Colonic mucosa (tissue), 4 donors: Measurements from ENCODE around the gene EXOC4. TPM values are rescaled to one million over a fixed set of nuclear protein-coding genes. Genes with fewer than 3 reads are reported as not detected.
"Not testable (repeated sequence)": the region's sequence is repeated elsewhere in the genome, so short reads cannot be mapped to it uniquely, and the experiment has no call there.

Experiments used
- DNase-seq: peaks from one replicate; pipeline ENCODE4 v3.0.0-alpha.2; 2020
- H3K27ac ChIP-seq: fragments of 200-600 bp; one replicate; pipeline ENCODE4 v1.8.0; 2021
- H3K27me3 ChIP-seq: fragments of 200-600 bp; one replicate; pipeline ENCODE4 v1.8.0; 2021
- H3K36me3 ChIP-seq: fragments of 200-600 bp; one replicate; pipeline ENCODE4 v1.8.0; 2021
- H3K4me1 ChIP-seq: fragments of 200-600 bp; one replicate; pipeline ENCODE4 v1.8.0; 2021; ENCODE audit warnings: mild to moderate bottlenecking
- H3K4me3 ChIP-seq: fragments of 200-600 bp; one replicate; pipeline ENCODE4 v1.8.0; 2021
- H3K9ac ChIP-seq, 2 donors: one replicate each; pipeline ENCODE4 v1.7.0; 2013; ENCODE audit warnings: control low read depth in 2 of 2, low read depth in 2 of 2, low read length in 2 of 2
- H3K9me3 ChIP-seq: fragments of 200-600 bp; one replicate; pipeline ENCODE4 v1.8.0; 2021
- intact Hi-C: fragments of 100-400 bp; cut with DNase I; formaldehyde crosslinking; loops from one replicate; pipeline ENCODE4 v1.14.1; 2022
- total RNA-seq, 2 donors: library from RNA; stranded (reverse); fragmentation: NEBNext Ultra II Directional in 1 of 2; extraction: Animal tissue kit (Norgen Biotek cat#: 25700) in 1 of 2; gene quantifications; one replicate each; pipeline ENCODE4 v1.2.1, GENCODE V29; 2021
- TF ChIP-seq, protein P1 (sequence below): fragments of 200-600 bp; IDR thresholded peaks from one replicate; pipeline ENCODE4 v1.8.0; 2022; ENCODE audit warnings: antibody characterized with exemption, mild to moderate bottlenecking
- donor health status: healthy.
- donor health status: DM: no; HTN: no; CAD: no.
- donor health status: DM: no; HTN: no; CAD: no.

EXOC4 gene
- total RNA-seq, 2 donors from 2014 or later, result 61.1 to 73.3 TPM

- Histone ChIP-seq H3K4me1 (no peaks in the 10 kb centered on the region), H3K4me3 (no peak overlapping the region), H3K9ac (no peak overlapping the region), H3K36me3 (no peaks in the 10 kb centered on the region), H3K9me3 (no peaks in the 10 kb centered on the region), H3K27ac (no peak overlapping the region), H3K27me3 (no peaks in the 10 kb centered on the region)
- intact Hi-C loops, result no loop called here
- TF ChIP-seq, protein P1, sequence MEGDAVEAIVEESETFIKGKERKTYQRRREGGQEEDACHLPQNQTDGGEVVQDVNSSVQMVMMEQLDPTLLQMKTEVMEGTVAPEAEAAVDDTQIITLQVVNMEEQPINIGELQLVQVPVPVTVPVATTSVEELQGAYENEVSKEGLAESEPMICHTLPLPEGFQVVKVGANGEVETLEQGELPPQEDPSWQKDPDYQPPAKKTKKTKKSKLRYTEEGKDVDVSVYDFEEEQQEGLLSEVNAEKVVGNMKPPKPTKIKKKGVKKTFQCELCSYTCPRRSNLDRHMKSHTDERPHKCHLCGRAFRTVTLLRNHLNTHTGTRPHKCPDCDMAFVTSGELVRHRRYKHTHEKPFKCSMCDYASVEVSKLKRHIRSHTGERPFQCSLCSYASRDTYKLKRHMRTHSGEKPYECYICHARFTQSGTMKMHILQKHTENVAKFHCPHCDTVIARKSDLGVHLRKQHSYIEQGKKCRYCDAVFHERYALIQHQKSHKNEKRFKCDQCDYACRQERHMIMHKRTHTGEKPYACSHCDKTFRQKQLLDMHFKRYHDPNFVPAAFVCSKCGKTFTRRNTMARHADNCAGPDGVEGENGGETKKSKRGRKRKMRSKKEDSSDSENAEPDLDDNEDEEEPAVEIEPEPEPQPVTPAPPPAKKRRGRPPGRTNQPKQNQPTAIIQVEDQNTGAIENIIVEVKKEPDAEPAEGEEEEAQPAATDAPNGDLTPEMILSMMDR, result no peak
- DNase-seq, result no peak
These were observed 22.7 kb downstream of the EXOC4 start for GRCh38 chr7:133275446-133276095.

- H3K9me3 ChIP-seq, H3K27ac ChIP-seq, intact Hi-C loops: not testable (repeated sequence)
These were observed 26.1 kb downstream of the EXOC4 start for GRCh38 chr7:133278975-133279374.

GRCh38 chr7:133282094-133282493 lies 29.2 kb downstream of the EXOC4 start:
- no peaks in the 10 kb centered on the region for H3K36me3 ChIP-seq
- no peaks in the 10 kb centered on the region for H3K27me3 ChIP-seq
- no peak overlapping the region for H3K9ac ChIP-seq
- TF ChIP-seq, protein P1, result no peak
- H3K9me3 ChIP-seq, result no peaks in the 10 kb centered on the region
- DNase-seq, result no peak
- H3K27ac ChIP-seq, result no peak overlapping the region
- no peak overlapping the region for H3K4me3 ChIP-seq
- intact Hi-C loops, result no loop called here
- no peaks in the 10 kb centered on the region for H3K4me1 ChIP-seq

More at GRCh38 chr7:133278975-133279374, 26.1 kb downstream of the EXOC4 start:
- not testable (repeated sequence) for H3K36me3 ChIP-seq, DNase-seq, H3K4me1 ChIP-seq, H3K9ac ChIP-seq, H3K27me3 ChIP-seq, H3K4me3 ChIP-seq

DNA sequence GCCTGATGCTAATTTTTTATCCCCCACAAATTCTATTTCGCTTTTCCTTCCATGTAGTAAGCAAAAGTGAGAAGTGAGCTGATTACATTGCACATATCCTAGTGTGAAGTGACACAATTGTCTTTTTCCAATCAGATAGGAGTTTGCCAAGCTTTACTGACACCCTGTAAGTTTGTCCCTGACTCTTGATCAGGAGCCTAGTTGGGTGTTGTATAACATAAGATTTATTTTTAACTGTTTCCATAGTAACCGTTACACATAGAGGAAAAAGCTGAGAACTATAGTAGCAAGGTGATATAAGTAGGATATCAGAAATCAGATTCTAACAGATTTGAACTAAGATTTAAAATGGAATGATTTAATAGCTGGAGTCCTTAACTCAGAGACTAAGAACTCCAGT lies 31.2 kb downstream of the EXOC4 start:
- H3K4me3 ChIP-seq, result no peak overlapping the region
- no peak overlapping the region for H3K9ac ChIP-seq
- H3K36me3 ChIP-seq, result no peaks in the 10 kb centered on the region
- H3K4me1 ChIP-seq, result no peaks in the 10 kb centered on the region
- no peaks in the 10 kb centered on the region for H3K27me3 ChIP-seq
- TF ChIP-seq, protein P1, result no peak
- no peak overlapping the region for H3K27ac ChIP-seq
- H3K9me3 ChIP-seq, result no peaks in the 10 kb centered on the region
- intact Hi-C loops, result no loop called here
- DNase-seq, result no peak

DNA sequence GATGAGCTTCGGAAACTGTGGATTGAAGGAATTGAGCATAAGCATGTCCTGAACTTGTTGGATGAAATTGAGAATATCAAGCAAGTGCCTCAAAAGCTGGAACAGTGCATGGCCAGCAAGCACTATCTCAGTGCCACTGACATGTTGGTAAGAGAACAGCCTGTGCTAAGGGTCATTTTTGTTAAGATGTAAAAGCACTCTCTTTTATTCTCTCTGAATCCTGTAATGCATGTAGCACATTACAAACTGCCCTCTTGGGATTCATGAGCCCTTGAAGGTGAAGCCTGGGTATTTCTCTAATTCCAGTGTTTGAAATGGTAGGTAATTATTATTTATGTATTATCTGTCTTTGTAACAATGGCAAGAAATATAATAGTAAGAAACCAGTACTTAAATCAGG lies 36.1 kb downstream of the EXOC4 start:
- TF ChIP-seq, protein P1, result no peak
- no peak overlapping the region for H3K9ac ChIP-seq
- no peaks in the 10 kb centered on the region for H3K27me3 ChIP-seq
- H3K36me3 ChIP-seq, result no peaks in the 10 kb centered on the region
- H3K9me3 ChIP-seq, result no peaks in the 10 kb centered on the region
- intact Hi-C loops, result no loop called here
- H3K27ac ChIP-seq, result no peak overlapping the region
- no peak overlapping the region for H3K4me3 ChIP-seq
- H3K4me1 ChIP-seq, result no peaks in the 10 kb centered on the region
- no peak for DNase-seq

DNA sequence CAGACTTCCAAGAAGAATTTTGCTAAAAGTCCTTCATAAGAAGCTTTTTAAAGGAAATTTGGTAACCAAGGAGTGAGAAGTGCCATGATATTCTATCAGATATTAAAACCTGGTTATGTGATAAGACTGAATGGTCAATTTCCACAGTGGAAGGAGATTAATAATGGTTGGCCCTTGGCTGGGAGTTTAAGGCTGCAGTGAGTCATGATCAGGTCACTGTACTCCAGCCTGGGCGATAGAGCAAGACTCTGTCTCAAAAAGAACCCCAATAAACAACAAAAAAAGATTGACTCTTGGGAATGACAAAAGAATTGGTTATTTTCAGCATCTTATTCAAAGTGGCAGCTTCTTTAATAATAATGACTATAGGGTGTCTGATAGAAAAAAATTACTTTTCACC lies 37.2 kb downstream of the EXOC4 start:
- Histone ChIP-seq H3K4me3 (no peak overlapping the region), H3K9ac (no peak overlapping the region), H3K36me3 (no peaks in the 10 kb centered on the region), H3K9me3 (no peaks in the 10 kb centered on the region), H3K4me1 (no peaks in the 10 kb centered on the region), H3K27ac (no peak overlapping the region), H3K27me3 (no peaks in the 10 kb centered on the region)
- intact Hi-C loops, result no loop called here
- TF ChIP-seq, protein P1, result no peak
- no peak for DNase-seq
